Gastrocnemius medialis (tissue), 4 donors: ENCODE measurements around the gene PALM3. TPM values are rescaled to one million over a fixed set of nuclear protein-coding genes. Genes with fewer than 3 reads are reported as not detected.
A peak's percentile ranks its signal among the peaks of the same experiment; 100 is the strongest.

ENCODE experiments used
- ATAC-seq, 2 donors: fragments of 150-250 bp; one replicate each; pipeline ENCODE4 v1.9.1; 2016
- DNase-seq, 2 donors: peaks; one replicate each; pipeline ENCODE4 v3.0.0-alpha.2; 2019
- H3K27ac ChIP-seq, 4 donors: fragments of 200-600 bp; sonication (generic); 1 replicate in 1 of 4; 2 replicates in 3 of 4; pipeline ENCODE4 v1.5.1; 2016 to 2018; ENCODE audit warnings: mild to moderate bottlenecking in 2 of 4, moderate library complexity in 1 of 4
- H3K27me3 ChIP-seq, 3 donors: fragments of 200-600 bp; sonication (generic) in 2 of 3; 1 replicate in 1 of 3; 2 replicates in 2 of 3; pipeline versions ENCODE4 v1.5.1 to v1.6.0; 2016 to 2019; ENCODE audit warnings: mild to moderate bottlenecking in 1 of 3, moderate library complexity in 1 of 3
- H3K36me3 ChIP-seq, 2 donors: fragments of 200-600 bp; sonication (generic) in 1 of 2; one replicate each; pipeline ENCODE4 v1.5.1; 2017 to 2018
- H3K4me1 ChIP-seq, 2 donors: fragments of 200-600 bp; sonication (generic) in 1 of 2; one replicate each; pipeline ENCODE4 v1.5.1; 2016 to 2017; ENCODE audit warnings: mild to moderate bottlenecking in 2 of 2
- H3K4me3 ChIP-seq, 4 donors: fragments of 200-600 bp; sonication (generic) in 3 of 4; 1 replicate in 1 of 4; 2 replicates in 3 of 4; pipeline ENCODE4 v1.5.1; 2016 to 2019; ENCODE audit warnings: mild to moderate bottlenecking in 2 of 4
- H3K9me3 ChIP-seq, 3 donors: fragments of 200-600 bp; sonication (generic) in 2 of 3; 1 replicate in 1 of 3; 2 replicates in 2 of 3; pipeline ENCODE4 v1.5.1; 2016 to 2019
- CTCF ChIP-seq, 5 experiments: fragments of 450-650 bp in 3 of 5; fragments of 200-600 bp in 2 of 5; sonication (generic) in 2 of 5; IDR thresholded peaks in 4 of 5; conservative IDR thresholded peaks in 1 of 5; 1 replicate in 4 of 5; 2 replicates in 1 of 5; pipeline ENCODE4 v1.5.1; 2016 to 2019; ENCODE audit warnings: antibody characterized with exemption in 5 of 5, mild to moderate bottlenecking in 3 of 5, moderate library complexity in 3 of 5
- POLR2A ChIP-seq, 2 donors: fragments of 450-650 bp; IDR thresholded peaks; one replicate each; pipeline ENCODE4 v1.6.1; 2017; ENCODE audit warnings: antibody characterized with exemption in 2 of 2, mild to moderate bottlenecking in 2 of 2, moderate library complexity in 2 of 2
- in situ Hi-C, 4 donors: fragments of 200-750 bp; cut with MboI; loops; one replicate each; pipeline versions ENCODE4 v1.15.0 to v1.8.0; 2017; ENCODE audit warnings: low sequenced_read_pairs in 4 of 4
- intact Hi-C: fragments of 100-400 bp; cut with DNase I; formaldehyde crosslinking; loops from one replicate; pipeline ENCODE4 v1.15.1; 2023; ENCODE audit warnings: low total_unique reads
- total RNA-seq, 4 donors: library from RNA; depleted of rRNA; stranded (reverse); fragments of >200 nt; gene quantifications; one replicate each; pipeline versions ENCODE4 v1.1.0 to v1.2.3, GENCODE V29; 2016

PALM3 gene
- total RNA-seq, 4 donors from 2014 or later = not detected

- TF ChIP-seq CTCF (IDR thresholded peaks at IDR 0.05 in 4 of 5, conservative IDR thresholded peaks at IDR 0.05 in 1 of 5) = no peak
- TF ChIP-seq POLR2A (IDR thresholded peaks at IDR 0.05) = peak; percentile 69 to 82
- peak within 1 kb of the TSS; percentile 86 to 97 (median 90) for H3K27ac ChIP-seq
- ATAC-seq (peak; percentile 45 to 52), DNase-seq (peak in 1 of 2 donors; percentile 75)
- intact Hi-C loops (loop anchor here (1.0 to 10.0 kb wide), 7 partner anchors 42 to 478 kb away; partner anchors contain the start of genes ASF1B and RFX1), in situ Hi-C loops (loop anchor here (5.0 to 25.0 kb wide), 4 partner anchors 70 to 485 kb away; partner anchors contain the start of gene NANOS3 (in 1 of the 4))
- no peaks in the 10 kb centered on the region for H3K9me3 ChIP-seq
- no peaks in the 10 kb centered on the region for H3K27me3 ChIP-seq
- H3K36me3 ChIP-seq = no peaks in the 10 kb centered on the region
- peak within 1 kb of the TSS; percentile 71 to 93 (median 74) for H3K4me3 ChIP-seq
- peaks cover 20 to 32% of the 10 kb centered on the region in 2 donors for H3K4me1 ChIP-seq
Observed at GRCh38 chr19:14072535-14073260, 10.8 kb upstream of the PALM3 start, which contains the start of gene MISP3. Gene MISP3, plus strand, starts transcription at chr19:14072786. Its CDS starts 524 bp downstream, at chr19:14073310.

GRCh38 chr19:14070268-14071050, 8.6 kb upstream of the PALM3 start:
- intact Hi-C loops = loop anchor here (5.0 to 10.0 kb wide), 2 partner anchors 278 to 476 kb away; no protein-coding TSS in a partner anchor
- H3K27ac ChIP-seq = no peak overlapping the region
- no peak for ATAC-seq

GRCh38 chr19:14066134-14066533, 4.3 kb upstream of the PALM3 start:
- no peak for TF ChIP-seq POLR2A (IDR thresholded peaks at IDR 0.05)
- TF ChIP-seq CTCF (IDR thresholded peaks at IDR 0.05 in 4 of 5, conservative IDR thresholded peaks at IDR 0.05 in 1 of 5) = no peak
- no peak overlapping the region for H3K4me3 ChIP-seq
- no peak for DNase-seq
- no peak for ATAC-seq
- H3K4me1 ChIP-seq = no peaks in the 10 kb centered on the region
- intact Hi-C loops (no loop called here), in situ Hi-C loops (loop anchor here (25.0 kb wide), 2 partner anchors 454 to 479 kb away; no protein-coding TSS in a partner anchor)
- no peaks in the 10 kb centered on the region for H3K36me3 ChIP-seq
- peaks cover 0 to 16% (median 0%) of the 10 kb centered on the region in 3 donors for H3K27me3 ChIP-seq
- no peaks in the 10 kb centered on the region for H3K9me3 ChIP-seq
- H3K27ac ChIP-seq = no peak overlapping the region

More at GRCh38 chr19:14070268-14071050, 8.6 kb upstream of the PALM3 start:
- no peak overlapping the region for H3K4me3 ChIP-seq
- H3K4me1 ChIP-seq = peaks cover 17 to 30% of the 10 kb centered on the region in 2 donors
- no peaks in the 10 kb centered on the region for H3K9me3 ChIP-seq
- H3K36me3 ChIP-seq = no peaks in the 10 kb centered on the region
- TF ChIP-seq POLR2A (IDR thresholded peaks at IDR 0.05) (no peak), CTCF (IDR thresholded peaks at IDR 0.05 in 4 of 5, conservative IDR thresholded peaks at IDR 0.05 in 1 of 5) (no peak)
- in situ Hi-C loops = loop anchor here (5.0 to 25.0 kb wide), 4 partner anchors 72 to 483 kb away; partner anchors contain the start of gene NANOS3 (in 1 of the 4)
- no peak for DNase-seq
- no peaks in the 10 kb centered on the region for H3K27me3 ChIP-seq

- peaks cover 0 to 4% of the 10 kb centered on the region in 2 donors for H3K4me1 ChIP-seq
- ATAC-seq (no peak), DNase-seq (no peak)
- TF ChIP-seq CTCF (IDR thresholded peaks at IDR 0.05 in 4 of 5, conservative IDR thresholded peaks at IDR 0.05 in 1 of 5) = no peak
- TF ChIP-seq POLR2A (IDR thresholded peaks at IDR 0.05) = no peak
- no peak overlapping the region for H3K27ac ChIP-seq
- no peaks in the 10 kb centered on the region for H3K36me3 ChIP-seq
- peaks cover 16 to 43% (median 29%) of the 10 kb centered on the region in 3 donors for H3K27me3 ChIP-seq
- no peaks in the 10 kb centered on the region for H3K9me3 ChIP-seq
- H3K4me3 ChIP-seq = no peak overlapping the region
- intact Hi-C loops = no loop called here
- in situ Hi-C loops = loop anchor here (25.0 kb wide), 2 partner anchors 451 to 476 kb away; no protein-coding TSS in a partner anchor
Observed at GRCh38 chr19:14063105-14063504, 1.2 kb upstream of the PALM3 start.
